ELR (cell line): ENCODE results near the gene VPS45.

Experiments used
- DNase-seq: peaks from one replicate; pipeline ENCODE4 v3.0.0-alpha.2; 2015; ENCODE audit warnings: low read depth

Gene VPS45

GRCh38 chr1:150194381-150195031 is 126.9 kb downstream of the VPS45 start:
- DNase-seq: peak; percentile 12
